GM18868 (cell line): ENCODE results near the gene HCFC1.

ENCODE experiments used
- ATAC-seq: cut with Tn5 transposase; IDR thresholded peaks from one replicate; pipeline ENCODE4 v1.9.1; 2021; ENCODE audit warnings: mild to moderate bottlenecking, moderate library complexity; ENCODE audit not compliant: unreplicated experiment

HCFC1 gene

DNA sequence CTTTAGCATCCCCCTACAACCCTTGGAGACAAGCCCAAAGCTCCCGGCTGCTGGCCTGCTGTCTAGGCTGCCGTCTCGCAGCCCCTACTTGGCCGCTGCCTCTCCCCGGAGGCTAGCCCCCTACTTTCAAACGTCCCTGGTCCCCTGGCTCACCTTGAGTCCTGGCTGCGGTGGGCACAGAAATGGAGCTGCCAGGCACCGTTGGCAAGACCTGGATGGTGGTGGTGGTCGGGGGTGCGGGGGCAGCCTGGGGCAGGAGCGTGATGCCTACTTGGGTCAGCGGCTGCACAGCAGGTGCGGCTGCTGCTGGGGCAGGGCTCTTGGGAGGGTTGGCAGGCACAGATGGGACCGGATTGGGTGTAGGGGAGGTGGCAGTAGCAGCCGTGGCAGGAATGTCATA is 12.0 kb downstream of the HCFC1 start:
- no peak for ATAC-seq

DNA sequence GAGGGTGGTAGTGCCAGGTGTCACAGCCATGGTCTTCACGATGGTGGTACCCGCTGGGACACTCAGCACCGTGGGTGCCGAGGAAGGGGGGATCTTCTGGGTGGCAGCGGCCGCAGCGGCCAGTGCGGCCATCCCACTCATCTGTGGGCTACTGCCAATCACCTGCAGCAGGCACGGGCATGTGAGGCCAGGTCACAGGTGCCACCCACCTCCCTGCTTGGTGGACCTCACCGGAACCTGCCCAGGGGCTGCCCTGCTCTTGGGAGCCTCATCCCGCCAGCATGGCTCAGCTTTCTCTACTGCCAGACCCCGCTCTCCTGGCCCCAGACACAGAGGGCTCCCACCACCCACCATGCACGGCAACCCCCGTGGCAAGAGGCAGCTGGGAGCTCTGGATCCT is 13.0 kb downstream of the HCFC1 start:
- ATAC-seq = no peak

GRCh38 chrX:153957224-153957623 is 14.4 kb downstream of the HCFC1 start:
- ATAC-seq = no peak

DNA sequence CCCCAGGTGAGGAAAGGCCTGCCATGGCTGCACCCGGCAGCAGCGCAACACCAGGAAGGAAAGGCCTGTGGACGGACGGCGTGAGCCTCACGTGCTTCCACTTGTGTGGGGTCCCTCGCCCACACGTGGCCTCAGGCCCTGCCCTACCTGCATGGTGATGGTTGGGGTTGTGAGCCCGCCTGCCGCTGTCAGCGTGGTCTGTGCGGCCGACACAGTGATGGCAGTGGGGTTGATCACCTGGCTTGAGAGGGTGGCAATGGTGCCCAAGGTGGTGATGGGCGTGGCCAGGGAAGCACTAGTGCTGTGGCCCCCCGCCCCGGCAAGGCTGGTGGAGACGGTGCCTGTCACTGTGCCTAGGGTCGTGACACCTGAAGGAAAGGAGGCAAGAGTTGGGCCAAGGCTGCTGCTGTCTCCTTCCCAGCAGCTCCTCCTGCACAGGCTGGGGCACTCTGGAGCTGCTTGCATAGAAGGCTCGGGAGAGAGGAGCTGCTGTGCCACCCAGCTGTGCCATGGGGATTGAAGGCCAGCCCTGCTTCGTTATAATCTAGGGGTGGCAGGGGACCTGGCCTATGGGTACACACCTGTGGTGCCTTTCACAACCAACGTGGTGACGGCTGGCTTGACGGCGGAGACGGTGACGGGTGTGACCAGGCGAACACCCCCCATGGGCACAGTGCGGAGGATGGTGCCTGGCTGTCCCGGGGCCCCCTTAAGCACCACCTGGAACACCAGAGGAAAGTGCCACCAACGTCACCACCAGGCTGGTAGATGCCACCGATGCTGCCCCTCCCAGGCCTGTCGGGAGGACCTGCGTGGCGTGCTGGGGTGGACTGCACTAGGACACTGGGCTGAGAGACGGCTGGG is 15.3 kb downstream of the HCFC1 start:
- ATAC-seq = no peak

DNA sequence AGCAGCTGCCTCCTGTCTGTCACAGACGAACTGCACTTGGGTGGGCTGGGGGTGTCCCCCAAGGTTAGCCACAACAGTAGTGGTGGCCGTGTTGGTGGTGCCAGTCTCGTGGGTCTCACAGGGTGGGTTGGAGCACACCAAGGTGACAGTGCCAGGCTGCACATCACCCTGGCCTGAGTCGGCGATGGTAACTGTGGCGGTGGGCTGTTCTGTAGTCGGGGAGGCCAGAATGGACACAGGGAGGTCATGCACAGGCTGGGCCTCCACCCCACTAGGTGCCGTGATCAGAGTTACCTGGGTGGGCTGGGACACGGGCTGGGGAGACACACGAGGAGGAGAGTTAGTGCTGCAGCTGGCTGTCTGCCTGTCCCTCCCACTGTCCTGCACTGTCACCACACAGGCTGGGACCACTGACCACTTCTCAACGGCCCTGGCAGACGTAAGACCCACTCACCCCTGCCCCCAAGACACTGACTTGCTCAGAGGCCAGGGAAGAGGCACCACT is 16.3 kb downstream of the HCFC1 start:
- no peak for ATAC-seq

GRCh38 chrX:153954558-153955227 is 16.9 kb downstream of the HCFC1 start:
- ATAC-seq = no peak

GRCh38 chrX:153953892-153954557 is 17.6 kb downstream of the HCFC1 start:
- ATAC-seq = no peak

- no peak for ATAC-seq
These were observed 18.2 kb downstream of the HCFC1 start for GRCh38 chrX:153953342-153953830.

- no peak for ATAC-seq
These were observed 19.1 kb downstream of the HCFC1 start for GRCh38 chrX:153952373-153953026.

DNA sequence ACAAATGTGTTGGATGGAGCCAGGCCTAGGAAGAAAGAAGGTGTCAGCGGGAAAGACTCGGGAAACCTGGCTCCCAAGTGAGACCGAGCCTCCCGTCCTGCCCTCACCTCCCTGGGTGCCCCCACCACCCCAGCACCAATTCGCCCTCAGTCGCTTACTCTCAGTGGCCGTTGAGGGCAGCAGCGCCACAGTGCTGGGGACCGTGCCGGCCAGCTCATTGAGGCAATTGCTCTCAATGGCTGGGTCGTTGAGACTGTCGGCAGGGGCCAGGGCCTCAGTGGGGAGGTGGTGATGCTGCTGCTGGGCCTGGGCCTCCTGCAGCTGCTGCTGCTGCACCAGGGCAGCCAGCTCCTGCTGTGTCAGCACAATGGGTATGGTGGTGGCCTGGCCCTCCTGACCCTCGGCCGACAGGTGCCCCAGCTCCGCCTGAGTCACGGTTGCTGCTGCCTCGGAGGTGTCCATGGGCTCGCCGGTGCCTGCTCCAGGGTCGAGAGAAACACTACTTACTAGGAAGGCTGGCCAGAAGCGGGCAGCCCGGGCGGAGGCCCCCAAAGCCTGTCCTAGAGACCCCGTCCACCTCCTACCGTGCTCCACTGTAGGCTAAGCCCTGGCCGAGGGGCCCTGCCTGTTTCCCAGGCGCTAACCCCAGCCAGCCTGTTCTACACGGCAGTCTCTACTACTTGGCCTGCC is 19.8 kb downstream of the HCFC1 start:
- no peak for ATAC-seq

DNA sequence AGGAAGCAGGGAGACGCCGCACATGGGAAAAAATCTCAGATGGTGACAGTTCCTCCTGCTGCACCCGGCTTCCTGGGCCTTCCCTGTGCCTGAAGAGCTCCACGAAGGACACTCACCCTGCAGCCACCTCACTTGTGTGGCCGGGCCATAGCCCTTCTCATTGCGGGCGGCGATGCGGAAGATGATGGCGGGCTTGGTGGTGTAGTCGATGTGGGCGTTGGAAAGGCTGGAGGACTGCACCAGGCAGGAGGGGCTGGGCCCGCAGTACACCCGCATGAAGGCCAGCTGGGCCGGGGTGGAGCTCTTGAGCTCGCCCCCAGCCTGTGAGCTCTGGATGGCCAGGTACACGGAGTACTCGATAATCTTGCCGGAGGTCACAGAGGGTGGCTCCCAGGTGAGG is 21.5 kb downstream of the HCFC1 start:
- ATAC-seq = no peak

- ATAC-seq = no peak
These were observed 22.5 kb downstream of the HCFC1 start for GRCh38 chrX:153948847-153949805.

DNA sequence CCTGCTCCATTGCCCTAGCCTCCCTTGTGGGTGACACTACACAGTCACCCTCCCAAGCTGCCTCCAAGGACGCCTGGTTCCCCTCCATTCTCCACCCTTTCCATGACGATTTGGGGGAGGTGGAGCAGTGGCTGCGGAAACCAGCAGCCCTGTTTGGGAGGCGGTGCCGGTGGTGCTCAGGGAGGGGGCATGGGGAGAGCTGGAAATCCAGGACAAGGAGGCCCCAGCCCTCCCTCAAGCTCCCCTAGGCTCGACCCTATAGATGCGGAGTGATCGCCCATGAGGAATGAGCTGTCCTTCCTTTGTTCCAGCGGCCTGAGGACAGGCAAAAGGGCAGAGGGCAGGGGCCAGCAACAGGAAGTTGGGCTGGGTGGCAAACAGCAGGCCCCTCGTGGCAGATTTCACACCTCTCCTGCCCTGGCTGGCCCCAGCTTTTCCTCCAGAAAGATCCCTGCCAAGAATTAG is 23.6 kb downstream of the HCFC1 start:
- no peak for ATAC-seq

DNA sequence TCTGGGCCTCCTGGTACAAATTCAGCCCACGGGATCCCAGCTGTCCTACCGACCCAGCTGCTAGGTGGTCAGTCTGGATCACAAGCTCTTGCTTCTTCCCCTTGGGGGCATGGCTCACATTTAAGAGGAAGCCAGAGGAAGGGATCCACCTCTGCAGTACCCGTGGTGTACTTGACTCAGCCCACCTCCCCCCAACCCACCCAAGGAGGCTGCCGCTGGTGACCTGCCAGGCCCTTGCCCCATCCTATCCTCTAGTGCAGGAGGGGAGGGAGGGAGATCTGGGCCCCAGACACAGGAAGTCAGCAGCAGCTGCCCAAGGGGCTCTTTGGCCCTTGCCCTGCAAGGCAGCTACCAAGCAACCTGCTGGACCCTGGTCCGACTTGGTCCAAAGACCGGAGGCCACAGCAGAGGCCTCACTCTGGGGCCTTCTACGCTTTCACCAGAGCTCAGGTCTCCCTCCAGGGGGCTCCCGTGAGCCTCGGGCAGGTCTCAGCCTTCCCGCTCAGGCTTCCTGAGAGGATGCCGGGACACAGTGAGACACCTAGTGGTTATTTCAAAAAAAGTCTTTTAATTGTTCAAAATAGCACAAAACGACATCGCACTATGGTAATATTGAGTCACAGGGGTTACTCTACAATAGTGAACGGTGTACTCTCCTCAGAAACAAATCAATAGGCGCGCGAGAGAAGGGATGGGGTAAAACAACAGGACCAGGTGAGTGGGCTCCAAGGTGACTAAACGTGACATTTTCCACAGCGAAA is 24.4 kb downstream of the HCFC1 start:
- no peak for ATAC-seq

DNA sequence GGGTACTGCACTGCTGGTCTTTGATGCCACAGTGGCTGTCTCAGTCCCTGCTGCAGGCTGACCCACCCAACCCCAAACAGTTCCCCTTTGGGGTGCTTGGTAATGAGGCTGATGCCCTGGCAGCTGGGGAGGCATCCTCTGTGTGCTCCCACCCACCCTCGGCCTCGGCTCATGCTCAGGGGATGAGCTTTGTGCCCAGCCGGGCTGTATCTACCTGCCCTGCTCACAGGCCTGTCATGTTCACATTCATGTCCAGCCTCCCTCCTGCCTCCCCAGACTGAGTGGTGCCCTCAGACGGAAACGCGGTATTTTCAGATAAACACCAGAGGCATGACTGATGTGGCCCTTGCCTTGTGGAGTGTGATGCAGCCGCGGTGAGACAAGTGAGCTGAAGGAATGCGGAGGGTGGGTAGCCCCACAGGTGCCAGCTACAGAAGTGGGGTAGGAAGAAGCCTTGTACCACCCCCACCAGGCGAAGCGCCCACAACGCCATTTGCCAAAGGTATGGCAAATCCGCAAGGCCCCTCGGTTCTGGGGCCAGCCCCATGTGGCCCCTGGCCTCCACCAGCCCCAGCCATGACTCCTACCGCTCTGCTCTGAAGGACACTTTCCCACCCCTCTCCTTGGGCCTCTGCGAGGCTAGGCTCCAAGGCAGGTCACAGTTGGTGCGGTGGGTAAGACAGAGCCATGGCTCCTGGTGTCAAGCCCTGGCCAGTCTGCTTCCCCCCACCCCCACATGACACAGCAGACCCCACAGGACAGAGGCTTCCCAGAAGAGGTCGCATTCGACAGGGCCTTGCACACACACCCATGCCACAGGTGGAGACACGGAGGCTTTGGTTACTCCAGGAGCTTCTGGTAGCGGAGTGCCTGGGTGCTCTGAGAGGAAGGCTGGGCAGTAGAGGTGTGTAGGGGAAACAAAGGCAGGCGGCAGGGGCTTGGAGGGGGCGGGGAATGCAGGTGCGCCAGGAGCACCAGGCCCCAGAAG is 25.4 kb downstream of the HCFC1 start:
- ATAC-seq = no peak

DNA sequence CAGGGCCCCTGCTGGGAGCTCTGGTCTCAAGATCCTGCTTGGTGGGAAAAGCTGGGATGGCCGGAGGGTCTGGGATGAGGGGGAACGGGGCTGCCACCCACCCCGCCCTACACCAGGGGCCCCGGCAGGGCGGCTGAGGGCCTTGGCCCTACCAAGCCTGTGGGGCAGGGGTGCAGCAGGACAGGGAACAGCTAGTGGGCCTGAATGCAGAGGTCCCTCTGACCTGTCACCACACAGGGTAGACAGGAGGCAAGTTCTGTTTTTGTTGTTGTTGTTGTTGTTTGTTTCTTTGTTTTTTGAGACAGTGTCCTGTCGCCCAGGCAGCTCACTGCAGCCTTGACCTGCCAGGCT is 26.8 kb downstream of the HCFC1 start:
- no peak for ATAC-seq

DNA sequence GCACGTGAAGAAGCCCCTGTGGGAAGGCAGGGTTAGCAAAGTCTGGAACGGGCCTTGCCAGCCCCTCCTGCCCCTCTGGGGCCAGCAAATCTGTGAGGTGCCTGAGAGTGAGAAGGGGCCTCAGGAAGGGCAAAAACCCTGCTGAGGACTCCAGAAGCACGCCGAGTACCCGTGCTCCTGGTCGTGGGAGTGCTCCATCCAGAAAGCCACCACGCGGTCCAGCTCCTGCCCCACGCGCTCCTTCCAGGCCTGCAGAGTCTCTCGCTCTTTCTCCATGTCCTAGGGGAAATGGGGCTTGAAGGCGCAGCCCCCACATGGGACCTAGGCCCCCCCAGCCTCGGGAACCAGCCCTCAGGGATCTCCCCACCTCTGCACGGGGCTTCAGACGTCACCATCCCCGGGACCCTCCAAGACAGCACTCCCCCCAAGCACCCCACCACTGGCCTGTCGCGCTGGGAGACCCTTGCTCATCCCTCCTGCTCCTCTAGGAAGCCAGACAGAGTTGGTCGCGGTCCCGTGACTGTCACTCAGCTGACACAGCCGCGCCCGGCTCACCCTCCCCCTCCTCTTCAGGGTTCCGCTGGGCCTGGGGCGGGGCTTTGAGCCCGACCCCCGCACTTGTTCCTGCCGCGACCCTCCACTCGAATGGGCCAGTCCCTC is 27.3 kb downstream of the HCFC1 start, which contains the start of gene RENBP:
Gene RENBP, minus strand, starts transcription at position 504 of the 660 bp plus-strand sequence. Its CDS starts 33 bp downstream, at position 471.
- no peak for ATAC-seq
